Cerebellar cortex (tissue), 1 donor: Measurements from ENCODE around the gene SPI1.

ENCODE experiments used
- DNase-seq: peaks from one replicate; pipeline ENCODE4 v3.0.0-alpha.2; 2015; ENCODE audit warnings: low spot score

The SPI1 gene

GRCh38 chr11:47357985-47358730, 20.2 kb downstream of the SPI1 start:
- no peak for DNase-seq

- no peak for DNase-seq
These were observed 21.4 kb downstream of the SPI1 start for GRCh38 chr11:47356998-47357329.

- no peak for DNase-seq
These were observed 22.0 kb downstream of the SPI1 start for GRCh38 chr11:47356129-47356997.

GRCh38 chr11:47355283-47356128, 22.8 kb downstream of the SPI1 start:
- peak; percentile 93 for DNase-seq

GRCh38 chr11:47354913-47355282, 23.4 kb downstream of the SPI1 start:
- no peak for DNase-seq

GRCh38 chr11:47353978-47354774, 24.2 kb downstream of the SPI1 start:
- no peak for DNase-seq

GRCh38 chr11:47352556-47352955, 25.8 kb downstream of the SPI1 start, which contains the start of gene MYBPC3:
Gene MYBPC3, minus strand, starts transcription at chr11:47352702. Its CDS starts 55 bp downstream, at chr11:47352647.
- no peak for DNase-seq

GRCh38 chr11:47351156-47352126, 26.9 kb downstream of the SPI1 start:
- DNase-seq = no peak

GRCh38 chr11:47350315-47350714, 28.0 kb downstream of the SPI1 start:
- DNase-seq = no peak

GRCh38 chr11:47349521-47350095, 28.7 kb downstream of the SPI1 start:
- no peak for DNase-seq

GRCh38 chr11:47348859-47349258, 29.5 kb downstream of the SPI1 start:
- DNase-seq = peak; percentile 64

- DNase-seq = no peak
These were observed 30.1 kb downstream of the SPI1 start for GRCh38 chr11:47348131-47348802.

- DNase-seq = no peak
These were observed 31.2 kb downstream of the SPI1 start for GRCh38 chr11:47347137-47347536.

- DNase-seq = no peak
These were observed 32.3 kb downstream of the SPI1 start for GRCh38 chr11:47345890-47346563.

GRCh38 chr11:47342854-47343253, 35.5 kb downstream of the SPI1 start:
- DNase-seq = no peak

- DNase-seq = no peak
These were observed 36.1 kb downstream of the SPI1 start for GRCh38 chr11:47342036-47342803.

- DNase-seq = no peak
These were observed 37.2 kb downstream of the SPI1 start for GRCh38 chr11:47340980-47341775.
